Measurements from ENCODE around the gene SPDYE16.
"Not testable (repeated sequence)": the region's sequence is repeated elsewhere in the genome, so short reads cannot be mapped to it uniquely, and the experiment has no call there.

DNA sequence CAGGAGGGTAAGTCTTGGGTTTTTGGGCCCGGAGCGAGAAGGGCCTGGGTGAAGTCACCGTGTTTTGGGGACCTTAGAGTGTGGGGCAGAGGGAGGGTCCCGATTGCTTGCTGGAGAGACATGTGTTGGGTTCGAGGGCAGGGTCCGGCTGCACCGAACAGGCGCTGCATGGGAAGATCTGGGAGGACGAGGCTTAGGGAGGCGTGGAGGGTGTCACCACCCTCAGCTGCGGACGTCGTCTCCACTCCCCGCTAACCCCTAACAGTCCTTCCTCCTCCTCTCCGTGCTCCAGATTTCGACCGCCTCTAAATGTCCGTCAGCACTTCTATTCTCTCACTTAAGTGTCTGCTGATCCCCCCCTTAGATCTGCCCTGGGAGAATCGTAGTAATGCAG, 6.8 kb upstream of the SPDYE16 start:
- TF ChIP-seq EZH2 (IDR thresholded peaks at IDR 0.05; ENCODE audit: borderline replicate concordance, low read depth, low read length, poor library complexity, severe bottlenecking), result not testable (repeated sequence)
- TF ChIP-seq, protein P1, sequence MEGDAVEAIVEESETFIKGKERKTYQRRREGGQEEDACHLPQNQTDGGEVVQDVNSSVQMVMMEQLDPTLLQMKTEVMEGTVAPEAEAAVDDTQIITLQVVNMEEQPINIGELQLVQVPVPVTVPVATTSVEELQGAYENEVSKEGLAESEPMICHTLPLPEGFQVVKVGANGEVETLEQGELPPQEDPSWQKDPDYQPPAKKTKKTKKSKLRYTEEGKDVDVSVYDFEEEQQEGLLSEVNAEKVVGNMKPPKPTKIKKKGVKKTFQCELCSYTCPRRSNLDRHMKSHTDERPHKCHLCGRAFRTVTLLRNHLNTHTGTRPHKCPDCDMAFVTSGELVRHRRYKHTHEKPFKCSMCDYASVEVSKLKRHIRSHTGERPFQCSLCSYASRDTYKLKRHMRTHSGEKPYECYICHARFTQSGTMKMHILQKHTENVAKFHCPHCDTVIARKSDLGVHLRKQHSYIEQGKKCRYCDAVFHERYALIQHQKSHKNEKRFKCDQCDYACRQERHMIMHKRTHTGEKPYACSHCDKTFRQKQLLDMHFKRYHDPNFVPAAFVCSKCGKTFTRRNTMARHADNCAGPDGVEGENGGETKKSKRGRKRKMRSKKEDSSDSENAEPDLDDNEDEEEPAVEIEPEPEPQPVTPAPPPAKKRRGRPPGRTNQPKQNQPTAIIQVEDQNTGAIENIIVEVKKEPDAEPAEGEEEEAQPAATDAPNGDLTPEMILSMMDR (conservative IDR thresholded peaks at IDR 0.05; ENCODE audit: low read depth, low read length), result not testable (repeated sequence)
